ENCODE data around the gene GPR149.
"Not testable (repeated sequence)": the region's sequence is repeated elsewhere in the genome, so short reads cannot be mapped to it uniquely, and the experiment has no call there.

Gene GPR149, protein sequence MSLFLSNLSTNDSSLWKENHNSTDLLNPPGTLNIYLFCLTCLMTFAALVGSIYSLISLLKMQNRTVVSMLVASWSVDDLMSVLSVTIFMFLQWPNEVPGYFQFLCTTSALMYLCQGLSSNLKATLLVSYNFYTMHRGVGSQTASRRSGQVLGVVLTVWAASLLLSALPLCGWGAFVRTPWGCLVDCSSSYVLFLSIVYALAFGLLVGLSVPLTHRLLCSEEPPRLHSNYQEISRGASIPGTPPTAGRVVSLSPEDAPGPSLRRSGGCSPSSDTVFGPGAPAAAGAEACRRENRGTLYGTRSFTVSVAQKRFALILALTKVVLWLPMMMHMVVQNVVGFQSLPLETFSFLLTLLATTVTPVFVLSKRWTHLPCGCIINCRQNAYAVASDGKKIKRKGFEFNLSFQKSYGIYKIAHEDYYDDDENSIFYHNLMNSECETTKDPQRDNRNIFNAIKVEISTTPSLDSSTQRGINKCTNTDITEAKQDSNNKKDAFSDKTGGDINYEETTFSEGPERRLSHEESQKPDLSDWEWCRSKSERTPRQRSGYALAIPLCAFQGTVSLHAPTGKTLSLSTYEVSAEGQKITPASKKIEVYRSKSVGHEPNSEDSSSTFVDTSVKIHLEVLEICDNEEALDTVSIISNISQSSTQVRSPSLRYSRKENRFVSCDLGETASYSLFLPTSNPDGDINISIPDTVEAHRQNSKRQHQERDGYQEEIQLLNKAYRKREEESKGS

DNA sequence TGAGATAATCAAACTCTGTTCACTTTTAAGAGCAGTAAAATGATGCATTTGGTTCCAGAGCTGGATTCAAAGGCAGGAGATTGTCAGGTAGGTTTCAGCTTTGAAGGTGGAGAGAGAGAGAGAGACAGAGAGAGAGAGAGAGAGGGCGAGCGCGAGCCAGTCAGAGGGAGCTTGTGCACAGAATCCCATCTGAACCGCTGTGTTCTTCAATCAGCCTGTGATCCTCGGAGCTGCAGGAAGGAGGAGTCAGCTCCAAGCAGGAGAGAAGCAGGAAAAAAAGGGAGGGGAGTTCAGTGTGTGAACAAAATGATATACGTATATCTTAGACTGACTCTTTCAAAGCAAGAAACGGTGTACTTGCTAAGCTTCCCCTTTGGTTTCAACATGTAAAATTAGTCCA is at the start of gene GPR149:
Gene GPR149 (minus strand): TSS at position 177 of the 400 bp plus-strand sequence. CDS start 575 bp downstream, outside the sequence.
- H3K4me3 Mint-ChIP-seq: no peak within 1 kb of the TSS
- no peaks in the 10 kb centered on the region for H3K4me1 Mint-ChIP-seq (ENCODE audit: low read depth)

DNA sequence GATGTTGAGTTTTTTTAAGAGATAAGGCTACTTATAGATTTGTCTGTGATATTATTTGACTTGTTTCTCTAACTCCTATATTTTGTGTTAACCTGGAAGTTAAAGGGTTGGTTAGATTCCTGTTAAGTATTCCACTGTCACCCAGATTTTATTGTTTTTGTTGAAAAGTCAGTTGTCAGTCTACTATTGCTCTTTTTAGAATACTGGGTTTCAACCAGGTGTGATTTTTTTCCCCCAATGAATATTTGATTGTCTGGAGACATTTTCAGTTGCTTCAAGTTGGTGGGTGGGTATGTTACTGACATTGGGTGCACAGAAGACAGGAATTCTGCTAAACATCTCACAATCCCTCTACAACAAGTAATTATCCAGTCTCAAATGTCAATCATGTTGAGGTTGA is 43.8 kb upstream of the GPR149 start:
- H3K4me1 Mint-ChIP-seq (ENCODE audit: low read depth): no peaks in the 10 kb centered on the region
- H3K36me3 Mint-ChIP-seq (ENCODE audit: low read depth): no peaks in the 10 kb centered on the region
- no peak overlapping the region for H3K4me3 Mint-ChIP-seq
- no peak overlapping the region for H3K27ac Mint-ChIP-seq
- H3K27me3 Mint-ChIP-seq: no peaks in the 10 kb centered on the region
- H3K9me3 Mint-ChIP-seq: no peaks in the 10 kb centered on the region

More for the DNA sequence above, at the start of gene GPR149:
- Mint-ChIP-seq H3K36me3 (ENCODE audit: low read depth) (no peaks in the 10 kb centered on the region), H3K27me3 (peaks cover 45% of the 10 kb centered on the region), H3K27ac (no peak within 1 kb of the TSS), H3K9me3 (no peaks in the 10 kb centered on the region)

DNA sequence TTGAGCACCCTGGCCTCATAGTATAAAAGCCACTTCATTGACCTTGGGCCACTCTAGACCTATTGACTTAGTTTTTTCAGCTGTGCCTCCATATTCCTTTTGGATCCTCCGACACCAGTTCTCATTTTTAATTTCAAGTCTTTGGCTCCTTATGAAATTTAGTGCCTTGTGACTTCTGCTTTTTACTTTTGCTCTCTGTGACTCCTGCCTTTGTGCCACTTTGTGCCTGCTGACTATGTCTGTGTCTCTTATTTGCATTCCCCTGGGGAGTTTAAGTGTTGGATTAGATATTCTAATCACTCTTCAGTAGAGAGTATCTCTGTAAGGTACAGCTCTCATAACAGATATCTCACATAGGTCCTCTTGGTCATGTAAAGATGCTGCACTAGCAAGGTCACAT is 39.6 kb upstream of the GPR149 start:
- no peaks in the 10 kb centered on the region for H3K9me3 Mint-ChIP-seq
- no peaks in the 10 kb centered on the region for H3K4me1 Mint-ChIP-seq (ENCODE audit: low read depth)
- H3K27ac Mint-ChIP-seq: no peak overlapping the region
- H3K36me3 Mint-ChIP-seq (ENCODE audit: low read depth): no peaks in the 10 kb centered on the region
- no peak overlapping the region for H3K4me3 Mint-ChIP-seq
- no peaks in the 10 kb centered on the region for H3K27me3 Mint-ChIP-seq

DNA sequence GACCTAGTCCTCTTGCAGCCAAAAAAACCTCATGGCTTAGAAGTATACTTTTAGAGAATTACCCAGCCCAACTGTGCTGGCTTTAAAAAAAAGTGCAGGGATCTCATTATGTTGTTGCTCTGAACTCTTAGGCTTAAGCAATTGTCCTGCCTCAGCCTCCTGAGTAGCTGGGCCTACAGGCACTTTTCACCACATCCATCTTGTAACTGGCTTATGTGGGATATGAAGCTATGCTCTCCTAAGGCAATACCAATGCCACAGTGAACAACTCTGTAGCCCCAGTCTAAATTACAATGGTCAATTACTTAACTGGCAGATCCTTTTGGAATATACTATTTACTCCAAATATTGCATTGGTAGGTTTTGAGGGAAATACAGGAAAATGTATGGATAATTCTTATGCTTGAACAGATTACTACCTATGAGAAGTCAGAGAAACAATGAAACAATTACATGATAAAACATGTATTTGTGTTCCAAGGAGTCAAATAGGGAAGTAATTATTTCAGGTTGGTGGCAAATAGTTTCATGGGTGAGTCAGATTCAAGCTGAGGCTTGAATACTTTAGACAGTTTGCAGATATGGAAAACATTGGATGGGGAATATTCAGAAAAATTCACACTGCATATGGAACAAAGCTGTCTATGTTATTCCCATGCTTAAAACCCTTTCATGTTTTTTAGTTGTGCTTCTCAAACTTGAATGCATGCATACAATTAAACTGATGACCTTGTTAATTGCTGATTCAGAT is 34.6 kb upstream of the GPR149 start:
- no peaks in the 10 kb centered on the region for H3K27me3 Mint-ChIP-seq
- no peaks in the 10 kb centered on the region for H3K36me3 Mint-ChIP-seq (ENCODE audit: low read depth)
- H3K9me3 Mint-ChIP-seq: no peaks in the 10 kb centered on the region
- no peaks in the 10 kb centered on the region for H3K4me1 Mint-ChIP-seq (ENCODE audit: low read depth)
- no peak overlapping the region for H3K4me3 Mint-ChIP-seq
- H3K27ac Mint-ChIP-seq: no peak overlapping the region

DNA sequence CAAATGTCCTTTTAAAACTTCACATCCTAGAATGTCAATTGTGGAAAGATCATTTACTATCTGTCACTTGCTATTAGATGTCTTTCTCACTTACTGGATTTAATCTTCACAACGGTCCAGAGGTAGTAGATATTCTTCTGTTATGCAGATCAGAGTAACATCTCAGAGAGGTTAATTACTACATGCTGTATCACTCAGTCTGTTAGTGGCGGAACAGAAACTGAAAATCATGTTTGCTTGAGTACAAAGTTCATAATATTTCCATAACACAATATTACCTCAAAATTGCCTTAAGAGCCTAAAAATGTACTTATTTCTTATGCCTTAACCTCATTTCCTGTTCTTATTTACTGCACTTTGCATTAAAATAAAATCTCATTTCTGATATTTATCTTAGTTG is 28.6 kb upstream of the GPR149 start:
- no peaks in the 10 kb centered on the region for H3K27me3 Mint-ChIP-seq
- H3K4me1 Mint-ChIP-seq (ENCODE audit: low read depth): no peaks in the 10 kb centered on the region
- no peaks in the 10 kb centered on the region for H3K9me3 Mint-ChIP-seq
- H3K36me3 Mint-ChIP-seq (ENCODE audit: low read depth): no peaks in the 10 kb centered on the region
- no peak overlapping the region for H3K4me3 Mint-ChIP-seq
- no peak overlapping the region for H3K27ac Mint-ChIP-seq

DNA sequence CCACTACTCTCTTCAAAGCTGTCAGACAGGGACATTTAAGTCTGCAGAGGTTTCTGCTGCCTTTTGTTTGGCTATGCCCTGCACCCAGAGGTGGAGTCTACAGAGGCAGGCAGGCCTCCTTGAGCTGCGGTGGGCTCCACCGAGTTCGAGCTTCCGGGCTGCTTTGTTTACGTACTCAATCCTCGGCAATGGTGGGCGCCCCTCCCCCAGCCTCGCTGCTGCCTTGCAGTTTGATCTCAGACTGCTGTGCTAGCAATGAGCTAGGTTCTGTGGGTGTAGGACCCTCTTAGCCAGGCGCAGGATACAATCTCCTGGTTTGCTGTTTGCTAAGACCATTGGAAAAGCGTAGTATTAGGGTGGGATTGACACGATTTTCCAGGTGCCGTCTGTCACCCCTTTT is 9.1 kb upstream of the GPR149 start:
- not testable (repeated sequence) for H3K4me3 Mint-ChIP-seq; H3K36me3 Mint-ChIP-seq (ENCODE audit: low read depth); H3K4me1 Mint-ChIP-seq (ENCODE audit: low read depth); H3K27me3 Mint-ChIP-seq; H3K9me3 Mint-ChIP-seq; H3K27ac Mint-ChIP-seq

DNA sequence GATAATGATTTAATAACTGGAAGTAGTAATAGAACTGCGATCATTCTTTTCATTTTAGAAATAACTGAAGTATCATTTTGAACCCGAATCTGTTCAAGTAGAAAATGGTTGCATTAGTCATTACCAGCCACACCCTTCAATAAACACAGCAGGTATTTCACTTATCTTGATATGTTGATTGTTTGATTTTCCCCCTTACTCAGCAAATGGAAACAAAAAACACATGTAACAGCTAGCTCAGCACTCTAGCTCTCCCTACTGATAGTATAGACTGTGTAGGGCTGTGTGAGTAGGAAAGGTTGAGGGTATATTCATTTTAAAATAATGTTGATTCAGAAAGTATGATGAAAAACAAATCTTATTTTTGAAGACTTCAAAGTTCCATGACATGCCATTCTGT is 1.1 kb upstream of the GPR149 start:
- Mint-ChIP-seq H3K27ac (no peak overlapping the region), H3K36me3 (ENCODE audit: low read depth) (no peaks in the 10 kb centered on the region), H3K27me3 (peaks cover 45% of the 10 kb centered on the region), H3K4me1 (ENCODE audit: low read depth) (no peaks in the 10 kb centered on the region), H3K9me3 (no peaks in the 10 kb centered on the region), H3K4me3 (no peak overlapping the region)

DNA sequence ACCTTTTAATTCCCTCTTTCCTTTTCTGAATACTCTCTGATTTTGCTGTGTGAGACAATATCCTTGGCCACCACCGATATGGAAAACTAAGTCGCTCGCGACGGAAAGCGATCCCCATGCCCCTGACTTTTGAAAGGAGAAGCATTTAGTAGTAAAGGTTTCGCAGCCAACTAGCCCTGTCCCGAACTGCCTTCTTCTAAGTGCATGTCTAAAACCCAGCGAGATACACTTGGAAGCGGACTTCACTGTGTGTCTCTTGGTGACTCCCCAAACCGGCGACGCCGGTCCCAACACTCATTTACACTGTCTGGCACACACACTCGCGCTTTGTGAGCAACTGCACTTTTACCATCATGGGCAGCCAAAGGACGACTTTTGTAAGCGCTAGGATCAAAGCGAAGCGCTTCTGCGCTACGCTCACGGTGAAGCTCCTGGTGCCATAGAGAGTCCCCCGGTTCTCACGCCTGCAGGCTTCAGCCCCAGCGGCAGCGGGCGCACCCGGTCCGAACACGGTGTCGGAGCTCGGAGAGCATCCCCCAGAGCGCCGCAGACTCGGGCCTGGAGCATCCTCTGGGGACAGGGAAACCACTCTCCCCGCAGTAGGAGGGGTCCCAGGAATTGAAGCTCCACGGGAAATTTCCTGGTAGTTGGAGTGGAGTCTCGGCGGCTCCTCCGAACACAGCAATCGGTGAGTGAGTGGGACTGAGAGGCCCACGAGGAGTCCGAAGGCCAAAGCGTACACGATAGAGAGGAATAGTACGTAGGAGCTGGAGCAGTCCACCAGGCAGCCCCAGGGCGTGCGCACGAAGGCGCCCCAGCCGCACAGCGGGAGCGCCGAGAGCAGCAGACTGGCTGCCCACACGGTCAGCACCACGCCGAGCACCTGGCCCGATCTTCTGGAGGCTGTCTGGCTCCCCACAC is 1.4 kb downstream of the GPR149 start:
- H3K4me3 Mint-ChIP-seq: no peak overlapping the region
- H3K4me1 Mint-ChIP-seq (ENCODE audit: low read depth): no peaks in the 10 kb centered on the region
- no peaks in the 10 kb centered on the region for H3K36me3 Mint-ChIP-seq (ENCODE audit: low read depth)
- no peak overlapping the region for H3K27ac Mint-ChIP-seq
- H3K9me3 Mint-ChIP-seq: no peaks in the 10 kb centered on the region
- peaks cover 49% of the 10 kb centered on the region for H3K27me3 Mint-ChIP-seq

DNA sequence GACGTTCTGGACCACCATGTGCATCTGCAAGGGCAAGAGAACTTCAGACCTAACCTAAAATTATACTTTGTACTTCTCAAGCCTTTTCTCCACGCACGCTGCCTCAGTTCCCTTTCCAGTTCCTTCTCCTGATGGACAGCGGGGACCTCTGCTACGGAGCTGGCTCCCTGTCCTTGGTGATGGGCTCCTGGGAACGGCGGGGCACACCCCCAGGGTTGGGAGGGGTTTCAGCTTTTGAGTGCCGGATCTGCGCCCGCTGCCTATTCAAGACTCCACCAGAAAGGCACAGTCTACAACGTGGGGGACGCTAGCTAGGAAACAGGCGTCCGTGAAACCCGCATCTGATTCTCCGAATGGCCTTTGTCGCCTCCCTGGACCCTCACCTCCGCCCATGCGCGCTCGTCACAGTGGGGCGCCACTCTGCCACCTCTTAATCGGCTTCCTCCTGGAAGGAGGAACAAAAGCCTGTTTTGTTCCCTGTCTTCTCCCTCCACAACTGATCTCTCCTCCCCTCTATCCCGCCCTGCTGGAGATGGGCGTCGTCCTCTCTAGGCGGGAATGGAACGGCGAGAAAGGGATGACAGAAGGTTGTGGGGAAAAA is 2.2 kb downstream of the GPR149 start:
- Mint-ChIP-seq H3K4me3 (no peak overlapping the region), H3K9me3 (peaks cover 5% of the 10 kb centered on the region), H3K27me3 (peaks cover 55% of the 10 kb centered on the region), H3K27ac (no peak overlapping the region), H3K36me3 (ENCODE audit: low read depth) (no peaks in the 10 kb centered on the region), H3K4me1 (ENCODE audit: low read depth) (no peaks in the 10 kb centered on the region)

DNA sequence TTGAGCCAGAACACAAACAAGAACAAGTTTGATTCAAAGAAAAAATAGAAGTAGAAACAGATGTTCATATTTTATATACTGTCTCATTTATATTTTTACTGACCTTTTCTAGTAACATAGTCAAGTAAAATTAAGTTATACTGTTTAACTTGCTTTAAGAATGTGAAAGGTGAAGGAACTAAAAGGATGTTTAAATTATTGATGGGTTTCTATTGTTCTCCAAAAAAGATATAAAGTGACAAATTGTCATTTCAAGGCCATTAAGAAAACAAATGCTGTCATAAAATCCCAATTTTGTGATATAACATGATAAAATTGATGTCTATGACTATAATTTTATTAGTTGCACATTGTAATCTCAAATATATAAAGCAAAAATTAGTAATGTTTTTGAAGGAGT is 7.3 kb downstream of the GPR149 start:
- H3K36me3 Mint-ChIP-seq (ENCODE audit: low read depth): no peaks in the 10 kb centered on the region
- H3K27me3 Mint-ChIP-seq: peaks cover 25% of the 10 kb centered on the region
- H3K4me3 Mint-ChIP-seq: no peak overlapping the region
- H3K4me1 Mint-ChIP-seq (ENCODE audit: low read depth): no peaks in the 10 kb centered on the region
- no peak overlapping the region for H3K27ac Mint-ChIP-seq
- peaks cover 5% of the 10 kb centered on the region for H3K9me3 Mint-ChIP-seq

DNA sequence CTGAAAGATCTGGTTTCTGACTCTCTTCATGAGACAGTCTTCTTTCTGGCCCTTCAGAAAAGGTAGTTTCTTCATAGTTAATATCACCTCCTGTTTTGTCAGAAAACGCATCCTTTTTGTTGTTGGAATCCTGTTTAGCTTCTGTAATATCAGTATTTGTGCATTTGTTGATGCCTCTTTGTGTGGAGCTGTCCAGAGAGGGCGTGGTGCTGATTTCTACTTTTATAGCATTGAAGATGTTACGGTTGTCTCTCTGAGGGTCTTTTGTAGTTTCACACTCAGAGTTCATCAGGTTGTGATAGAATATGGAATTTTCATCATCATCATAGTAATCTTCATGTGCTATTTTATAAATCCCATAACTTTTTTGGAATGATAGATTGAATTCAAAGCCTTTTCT is 8.9 kb downstream of the GPR149 start:
- Mint-ChIP-seq H3K27me3 (peaks cover 11% of the 10 kb centered on the region), H3K36me3 (ENCODE audit: low read depth) (no peaks in the 10 kb centered on the region)

DNA sequence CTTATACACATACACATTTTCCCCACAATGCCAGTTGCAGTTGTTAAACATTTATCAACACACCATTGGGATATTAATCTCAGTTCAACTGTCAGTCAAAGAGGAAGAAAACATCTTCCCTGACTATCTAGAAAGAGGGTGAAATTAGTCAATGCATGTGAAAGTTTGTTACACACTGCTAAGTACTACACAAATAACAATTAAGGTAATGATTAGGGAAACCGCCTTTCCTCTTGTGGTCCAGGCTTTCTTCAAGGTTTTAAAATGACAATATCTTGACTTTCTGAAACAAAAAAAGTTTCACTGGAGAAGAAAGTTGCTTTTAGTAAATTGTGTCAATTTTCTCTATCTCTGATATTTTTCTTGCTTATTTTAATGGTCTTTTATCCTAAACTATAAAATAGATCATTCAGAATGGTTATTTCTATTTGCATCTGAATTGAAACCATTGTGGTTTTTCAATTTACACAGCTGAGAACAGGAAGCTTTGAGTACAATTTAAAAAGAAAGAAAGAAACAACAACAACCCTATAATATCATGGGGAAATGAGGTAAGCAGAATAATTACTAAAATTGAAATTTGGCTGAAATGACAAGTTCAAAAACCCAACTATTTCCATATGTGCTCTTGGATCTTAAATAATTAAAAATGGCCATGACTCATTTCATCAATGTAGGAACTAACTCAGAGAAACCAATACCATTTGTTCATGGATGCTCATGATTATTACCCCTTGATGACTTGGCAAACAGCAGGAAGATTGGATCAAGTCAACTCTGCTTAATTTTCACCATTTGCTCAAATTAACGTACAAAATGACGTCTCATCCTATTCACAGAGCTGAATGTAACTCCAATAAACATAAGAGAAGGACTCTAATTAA is 31.7 kb downstream of the GPR149 start:
- H3K9me3 Mint-ChIP-seq: no peaks in the 10 kb centered on the region
- H3K4me1 Mint-ChIP-seq (ENCODE audit: low read depth): no peaks in the 10 kb centered on the region
- peaks cover 9% of the 10 kb centered on the region for H3K27me3 Mint-ChIP-seq
- H3K27ac Mint-ChIP-seq: no peak overlapping the region
- H3K36me3 Mint-ChIP-seq (ENCODE audit: low read depth): no peaks in the 10 kb centered on the region
- H3K4me3 Mint-ChIP-seq: no peak overlapping the region

More for the DNA sequence above, 8.9 kb downstream of the GPR149 start:
- no peaks in the 10 kb centered on the region for H3K4me1 Mint-ChIP-seq (ENCODE audit: low read depth)
- H3K4me3 Mint-ChIP-seq: no peak overlapping the region
- H3K27ac Mint-ChIP-seq: no peak overlapping the region
- peaks cover 8% of the 10 kb centered on the region for H3K9me3 Mint-ChIP-seq

DNA sequence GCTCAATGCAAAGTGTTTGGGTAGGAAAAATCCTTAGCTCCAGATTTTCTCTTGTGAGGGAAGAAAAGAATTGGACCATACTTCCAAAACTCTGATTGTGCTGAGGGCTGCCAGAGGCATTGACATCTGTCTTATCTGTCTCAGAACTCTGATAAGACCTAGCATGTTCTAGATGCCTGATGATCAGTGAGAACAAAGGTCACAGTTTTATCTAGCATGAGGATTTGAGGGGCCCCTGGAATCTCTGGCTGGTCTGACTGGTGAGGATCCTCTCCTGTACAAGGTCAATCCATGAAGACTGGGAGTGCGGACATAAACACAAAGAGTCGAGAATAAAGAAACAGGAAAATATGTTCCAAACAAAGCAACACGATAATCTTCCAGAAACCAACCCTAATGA is 40.1 kb downstream of the GPR149 start:
- Mint-ChIP-seq H3K36me3 (ENCODE audit: low read depth) (no peaks in the 10 kb centered on the region), H3K27ac (no peak overlapping the region), H3K4me3 (no peak overlapping the region), H3K27me3 (peaks cover 38% of the 10 kb centered on the region), H3K4me1 (ENCODE audit: low read depth) (no peaks in the 10 kb centered on the region), H3K9me3 (peaks cover 7% of the 10 kb centered on the region)

Measured in stimulated activated naive CD8-positive, alpha-beta T cell treated with anti-CD3 and anti-CD28 coated beads, Interleukin-15, Interleukin-2, amounts not matched to agents 100 ng/mL and 50 ng/mL, for 24 hours (primary cell).